ENCODE data around the gene IL37.

The IL37 gene

DNA sequence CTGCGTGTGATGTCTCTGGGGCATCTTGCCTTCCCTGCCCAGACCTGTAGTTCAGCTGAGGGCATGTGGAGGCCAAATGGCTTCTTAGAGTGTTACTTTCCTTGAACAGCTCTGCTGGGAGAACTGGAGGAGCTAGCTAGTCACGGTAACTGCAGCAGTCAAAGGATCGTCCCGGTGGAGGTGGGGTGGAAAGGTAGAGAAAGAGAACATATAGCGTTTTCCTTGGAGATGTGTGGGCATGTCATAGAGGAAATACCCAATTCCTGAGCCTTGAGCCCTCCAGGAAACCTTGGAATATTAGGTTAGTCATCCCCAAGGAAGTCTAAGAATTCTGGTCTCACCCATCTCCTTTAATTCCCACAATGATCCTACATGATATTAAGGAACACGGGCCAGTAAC, 33.5 kb upstream of the IL37 start:
- no peak overlapping the region for H3K4me3 ChIP-seq (ENCODE audit: insufficient read depth, low read depth, low read length, poor library complexity, severe bottlenecking)
- no peak for DNase-seq
- no peaks in the 10 kb centered on the region for H3K9me3 ChIP-seq (ENCODE audit: control insufficient read depth, low read length)
- no peak overlapping the region for H3K27ac ChIP-seq (ENCODE audit: insufficient read depth, low read length, poor library complexity, severe bottlenecking)
- H3K27me3 ChIP-seq (replicated peaks; ENCODE audit: control insufficient read depth, insufficient read depth, low read length, poor library complexity, severe bottlenecking), result no peaks in the 10 kb centered on the region
- H3K36me3 ChIP-seq (ENCODE audit: control insufficient read depth, insufficient read depth, low read length), result no peaks in the 10 kb centered on the region
- no peaks in the 10 kb centered on the region for H3K4me1 ChIP-seq (ENCODE audit: control insufficient read depth, insufficient read depth, low read length, poor library complexity, severe bottlenecking)

DNA sequence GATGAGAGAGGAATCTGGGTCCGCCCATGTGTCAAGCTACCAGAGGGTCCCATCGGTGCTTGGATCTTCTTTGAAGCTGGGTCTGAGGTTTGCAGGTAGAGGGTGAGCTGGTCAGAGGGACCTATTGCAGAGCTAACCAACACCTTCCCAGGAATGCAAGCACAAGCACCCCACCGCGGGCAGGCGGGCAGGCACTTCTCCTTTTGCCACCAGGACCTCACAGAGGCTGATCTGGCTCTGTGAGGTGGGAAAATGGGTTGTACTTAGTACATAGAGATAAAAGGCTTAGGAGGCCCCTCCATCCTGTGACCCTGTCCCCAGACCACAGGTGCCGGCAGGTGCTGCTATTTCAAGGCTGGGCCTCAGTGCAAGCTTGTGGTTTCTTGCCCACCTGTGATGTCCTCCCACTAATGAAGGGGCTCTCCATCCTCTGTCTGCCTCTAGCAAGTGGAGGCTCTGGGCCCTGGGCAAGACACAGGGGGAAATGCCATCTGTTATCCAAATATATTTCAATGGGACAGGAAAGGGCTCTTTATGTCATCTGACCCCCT, 31.4 kb upstream of the IL37 start:
- no peaks in the 10 kb centered on the region for H3K36me3 ChIP-seq (ENCODE audit: control insufficient read depth, insufficient read depth, low read length)
- H3K9me3 ChIP-seq (ENCODE audit: control insufficient read depth, low read length), result no peaks in the 10 kb centered on the region
- no peak overlapping the region for H3K27ac ChIP-seq (ENCODE audit: insufficient read depth, low read length, poor library complexity, severe bottlenecking)
- no peaks in the 10 kb centered on the region for H3K4me1 ChIP-seq (ENCODE audit: control insufficient read depth, insufficient read depth, low read length, poor library complexity, severe bottlenecking)
- DNase-seq, result no peak
- no peak overlapping the region for H3K4me3 ChIP-seq (ENCODE audit: insufficient read depth, low read depth, low read length, poor library complexity, severe bottlenecking)
- H3K27me3 ChIP-seq (replicated peaks; ENCODE audit: control insufficient read depth, insufficient read depth, low read length, poor library complexity, severe bottlenecking), result no peaks in the 10 kb centered on the region

DNA sequence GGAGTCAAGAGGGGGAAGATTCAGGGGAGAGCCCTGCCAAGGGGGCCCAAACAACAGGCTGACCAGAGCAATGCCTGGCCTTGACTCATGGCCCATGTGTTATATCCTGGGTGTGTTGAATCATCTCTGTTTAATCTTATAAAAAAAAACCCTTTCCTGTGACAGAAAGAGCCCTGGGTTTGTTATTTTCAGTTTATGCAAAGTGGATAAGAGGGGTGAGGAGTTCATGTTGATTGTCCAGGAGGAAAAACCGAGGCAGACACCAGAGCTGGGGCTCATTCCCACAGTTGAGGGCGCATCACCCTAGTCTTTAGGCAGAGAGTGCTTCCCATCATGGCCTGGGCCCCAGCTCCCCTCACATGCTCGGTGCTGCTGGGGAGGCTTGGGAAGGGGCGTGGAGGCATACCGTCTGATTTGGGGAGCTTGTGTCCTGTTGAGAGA, 30.9 kb upstream of the IL37 start:
- Histone ChIP-seq H3K4me3 (ENCODE audit: insufficient read depth, low read depth, low read length, poor library complexity, severe bottlenecking) (no peak overlapping the region), H3K27me3 (replicated peaks; ENCODE audit: control insufficient read depth, insufficient read depth, low read length, poor library complexity, severe bottlenecking) (no peaks in the 10 kb centered on the region), H3K27ac (ENCODE audit: insufficient read depth, low read length, poor library complexity, severe bottlenecking) (no peak overlapping the region), H3K36me3 (ENCODE audit: control insufficient read depth, insufficient read depth, low read length) (no peaks in the 10 kb centered on the region), H3K4me1 (ENCODE audit: control insufficient read depth, insufficient read depth, low read length, poor library complexity, severe bottlenecking) (no peaks in the 10 kb centered on the region), H3K9me3 (ENCODE audit: control insufficient read depth, low read length) (no peaks in the 10 kb centered on the region)
- DNase-seq, result no peak

DNA sequence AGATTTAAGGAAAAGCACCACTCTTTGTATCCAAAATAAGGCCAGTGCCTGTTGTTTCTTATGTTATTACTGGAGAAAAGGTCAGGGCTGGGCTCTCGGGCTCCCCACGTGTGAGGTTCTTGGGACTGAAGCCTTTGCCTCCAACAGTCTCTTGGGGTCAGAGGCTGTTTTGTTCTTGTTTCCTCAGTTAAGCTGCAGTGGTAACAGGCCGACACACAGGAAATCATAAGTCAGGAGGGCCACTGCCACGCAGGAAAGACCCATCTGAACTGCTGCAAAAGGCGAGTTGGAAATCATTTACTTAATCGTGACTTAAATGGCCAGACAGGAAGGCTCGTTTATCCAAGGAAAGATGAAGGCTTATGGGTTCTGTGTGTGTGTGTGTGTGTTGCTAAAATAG, 30.3 kb upstream of the IL37 start:
- no peaks in the 10 kb centered on the region for H3K9me3 ChIP-seq (ENCODE audit: control insufficient read depth, low read length)
- H3K27ac ChIP-seq (ENCODE audit: insufficient read depth, low read length, poor library complexity, severe bottlenecking), result no peak overlapping the region
- DNase-seq, result no peak
- H3K36me3 ChIP-seq (ENCODE audit: control insufficient read depth, insufficient read depth, low read length), result no peaks in the 10 kb centered on the region
- H3K4me1 ChIP-seq (ENCODE audit: control insufficient read depth, insufficient read depth, low read length, poor library complexity, severe bottlenecking), result no peaks in the 10 kb centered on the region
- no peaks in the 10 kb centered on the region for H3K27me3 ChIP-seq (replicated peaks; ENCODE audit: control insufficient read depth, insufficient read depth, low read length, poor library complexity, severe bottlenecking)
- H3K4me3 ChIP-seq (ENCODE audit: insufficient read depth, low read depth, low read length, poor library complexity, severe bottlenecking), result no peak overlapping the region

DNA sequence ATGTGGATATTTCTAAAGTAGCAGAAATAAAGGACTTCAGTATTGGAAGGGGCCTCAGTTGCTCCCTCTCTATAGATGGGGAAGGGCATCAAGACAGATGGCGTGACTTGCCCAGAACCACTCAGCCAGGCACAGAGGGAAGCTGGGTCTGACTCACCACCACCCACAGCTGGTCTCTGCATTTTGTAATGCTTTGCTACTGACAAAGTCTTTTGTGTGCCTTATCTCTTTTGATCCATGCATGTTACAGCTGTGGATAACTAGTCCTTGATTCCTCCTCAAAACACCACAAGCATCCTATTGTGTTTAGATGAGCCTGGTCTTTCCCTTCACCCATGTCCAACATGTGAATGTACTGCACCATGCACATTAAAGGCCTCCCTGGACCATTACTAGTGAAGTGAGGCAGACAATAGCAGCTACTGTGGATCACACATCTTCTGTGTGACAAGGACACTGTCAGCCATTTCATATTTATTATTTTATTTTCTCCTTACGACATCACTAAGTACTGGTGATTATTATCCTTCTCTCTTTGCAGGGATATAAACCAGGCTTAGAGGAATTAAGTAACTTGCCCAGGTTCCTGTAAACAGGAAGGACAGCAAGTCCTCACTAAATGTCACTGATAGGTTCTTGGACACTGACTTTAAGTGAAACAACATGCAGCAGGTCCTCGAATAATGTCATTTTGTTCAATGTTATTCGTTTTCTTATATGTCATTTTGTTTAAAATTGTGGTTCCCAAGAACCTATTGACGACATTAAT, 29.6 kb upstream of the IL37 start:
- no peak for DNase-seq
- Histone ChIP-seq H3K27ac (ENCODE audit: insufficient read depth, low read length, poor library complexity, severe bottlenecking) (no peak overlapping the region), H3K4me1 (ENCODE audit: control insufficient read depth, insufficient read depth, low read length, poor library complexity, severe bottlenecking) (no peaks in the 10 kb centered on the region), H3K9me3 (ENCODE audit: control insufficient read depth, low read length) (no peaks in the 10 kb centered on the region), H3K36me3 (ENCODE audit: control insufficient read depth, insufficient read depth, low read length) (no peaks in the 10 kb centered on the region), H3K27me3 (replicated peaks; ENCODE audit: control insufficient read depth, insufficient read depth, low read length, poor library complexity, severe bottlenecking) (no peaks in the 10 kb centered on the region), H3K4me3 (ENCODE audit: insufficient read depth, low read depth, low read length, poor library complexity, severe bottlenecking) (no peak overlapping the region)

DNA sequence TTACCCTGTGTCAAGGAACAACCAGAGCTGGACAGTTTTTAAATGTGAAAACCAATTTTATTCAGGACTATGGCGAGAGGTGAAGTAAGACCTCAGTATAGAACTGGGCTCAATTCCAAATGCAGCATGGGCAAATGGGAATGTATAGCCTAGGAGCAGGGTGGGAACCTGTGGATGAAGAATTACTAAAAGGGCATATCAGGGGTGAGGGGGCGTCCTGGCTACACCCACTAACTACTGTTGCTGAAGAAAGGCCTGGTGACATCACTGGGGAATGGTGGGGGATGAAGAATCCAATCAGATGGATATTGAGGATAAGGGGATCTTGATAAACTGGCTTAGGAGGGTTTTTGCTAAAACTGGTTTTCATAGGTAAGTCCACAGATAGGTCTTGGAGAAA, 27.3 kb upstream of the IL37 start:
- DNase-seq, result no peak
- H3K36me3 ChIP-seq (ENCODE audit: control insufficient read depth, insufficient read depth, low read length), result no peaks in the 10 kb centered on the region
- H3K27me3 ChIP-seq (replicated peaks; ENCODE audit: control insufficient read depth, insufficient read depth, low read length, poor library complexity, severe bottlenecking), result no peaks in the 10 kb centered on the region
- no peak overlapping the region for H3K4me3 ChIP-seq (ENCODE audit: insufficient read depth, low read depth, low read length, poor library complexity, severe bottlenecking)
- no peaks in the 10 kb centered on the region for H3K9me3 ChIP-seq (ENCODE audit: control insufficient read depth, low read length)
- H3K4me1 ChIP-seq (ENCODE audit: control insufficient read depth, insufficient read depth, low read length, poor library complexity, severe bottlenecking), result no peaks in the 10 kb centered on the region
- no peak overlapping the region for H3K27ac ChIP-seq (ENCODE audit: insufficient read depth, low read length, poor library complexity, severe bottlenecking)

DNA sequence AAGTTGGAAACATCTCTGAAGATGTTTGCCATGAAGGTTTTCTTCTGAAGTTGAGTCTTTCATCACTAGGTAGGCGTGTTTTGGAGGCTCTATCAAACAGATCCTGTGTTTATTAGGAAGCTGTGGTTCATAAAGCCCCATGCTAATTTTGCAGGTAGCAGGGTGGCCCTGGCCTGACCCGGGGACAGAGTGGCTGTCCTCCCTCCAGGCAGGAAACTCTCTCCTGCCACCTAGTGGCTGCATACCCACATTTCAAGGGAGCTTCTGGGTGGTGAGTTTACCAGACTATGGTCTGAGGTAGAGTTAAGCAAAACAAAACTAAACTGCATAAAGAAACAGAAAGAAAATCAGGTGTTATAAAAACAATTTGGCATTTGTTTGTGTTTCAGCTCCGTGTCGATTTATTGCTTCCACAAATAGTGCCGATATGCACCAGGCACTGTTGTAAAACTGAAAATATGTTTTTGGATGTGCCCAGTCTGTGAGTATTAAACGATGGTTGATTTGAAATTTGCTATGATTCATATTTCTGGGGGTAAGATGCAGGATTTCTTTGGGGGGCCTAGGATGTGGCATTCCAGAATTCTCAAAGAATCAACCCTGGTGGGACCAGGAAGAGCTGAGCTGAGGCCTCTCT, 26.0 kb upstream of the IL37 start:
- DNase-seq, result peak; percentile 29 to 45 (median 36)
- no peak overlapping the region for H3K4me3 ChIP-seq (ENCODE audit: insufficient read depth, low read depth, low read length, poor library complexity, severe bottlenecking)
- H3K36me3 ChIP-seq (ENCODE audit: control insufficient read depth, insufficient read depth, low read length), result no peaks in the 10 kb centered on the region
- H3K4me1 ChIP-seq (ENCODE audit: control insufficient read depth, insufficient read depth, low read length, poor library complexity, severe bottlenecking), result no peaks in the 10 kb centered on the region
- no peaks in the 10 kb centered on the region for H3K9me3 ChIP-seq (ENCODE audit: control insufficient read depth, low read length)
- H3K27me3 ChIP-seq (replicated peaks; ENCODE audit: control insufficient read depth, insufficient read depth, low read length, poor library complexity, severe bottlenecking), result no peaks in the 10 kb centered on the region
- H3K27ac ChIP-seq (ENCODE audit: insufficient read depth, low read length, poor library complexity, severe bottlenecking), result no peak overlapping the region

DNA sequence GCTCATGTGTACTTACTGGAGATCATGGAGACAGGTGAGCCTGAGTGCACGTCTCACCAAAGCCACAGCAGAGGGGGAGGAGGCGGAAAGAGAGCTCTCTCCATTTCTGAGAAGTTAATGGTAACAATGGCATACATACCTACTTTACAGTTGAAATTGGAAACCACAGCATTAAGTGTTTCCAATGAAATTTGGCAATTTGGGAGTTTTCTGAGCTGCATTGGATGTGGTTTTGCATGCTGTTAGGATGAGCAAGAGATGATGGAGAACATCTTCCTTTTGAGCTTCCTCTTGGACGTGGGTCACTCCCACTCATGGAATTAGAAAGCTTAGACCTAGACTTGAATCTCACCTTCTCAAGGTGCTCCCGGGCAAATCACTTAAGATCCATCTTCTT, 25.5 kb upstream of the IL37 start:
- no peak overlapping the region for H3K4me3 ChIP-seq (ENCODE audit: insufficient read depth, low read depth, low read length, poor library complexity, severe bottlenecking)
- no peaks in the 10 kb centered on the region for H3K27me3 ChIP-seq (replicated peaks; ENCODE audit: control insufficient read depth, insufficient read depth, low read length, poor library complexity, severe bottlenecking)
- no peak for DNase-seq
- no peaks in the 10 kb centered on the region for H3K36me3 ChIP-seq (ENCODE audit: control insufficient read depth, insufficient read depth, low read length)
- H3K9me3 ChIP-seq (ENCODE audit: control insufficient read depth, low read length), result no peaks in the 10 kb centered on the region
- no peaks in the 10 kb centered on the region for H3K4me1 ChIP-seq (ENCODE audit: control insufficient read depth, insufficient read depth, low read length, poor library complexity, severe bottlenecking)
- no peak overlapping the region for H3K27ac ChIP-seq (ENCODE audit: insufficient read depth, low read length, poor library complexity, severe bottlenecking)

DNA sequence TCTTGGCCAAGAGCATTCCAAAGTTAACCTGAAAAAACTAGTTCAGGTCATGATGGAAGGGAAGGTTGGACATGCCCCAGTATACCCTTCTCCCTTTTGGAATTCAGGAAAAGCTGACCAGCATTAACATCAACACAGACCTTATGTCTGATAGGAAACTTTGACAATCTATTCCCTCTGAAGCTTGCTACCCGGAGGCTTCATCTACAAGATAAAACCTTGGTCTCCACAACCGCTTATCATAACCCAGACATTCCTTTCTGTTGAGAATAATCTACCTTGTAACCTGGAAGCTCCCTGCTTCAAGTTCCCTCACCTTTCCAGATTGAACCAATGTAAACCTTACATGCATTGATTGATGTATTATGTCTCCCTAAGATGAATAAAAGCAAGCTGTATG, 24.7 kb upstream of the IL37 start:
- H3K9me3 ChIP-seq (ENCODE audit: control insufficient read depth, low read length), result no peaks in the 10 kb centered on the region
- no peaks in the 10 kb centered on the region for H3K36me3 ChIP-seq (ENCODE audit: control insufficient read depth, insufficient read depth, low read length)
- no peak overlapping the region for H3K4me3 ChIP-seq (ENCODE audit: insufficient read depth, low read depth, low read length, poor library complexity, severe bottlenecking)
- no peak overlapping the region for H3K27ac ChIP-seq (ENCODE audit: insufficient read depth, low read length, poor library complexity, severe bottlenecking)
- no peaks in the 10 kb centered on the region for H3K4me1 ChIP-seq (ENCODE audit: control insufficient read depth, insufficient read depth, low read length, poor library complexity, severe bottlenecking)
- H3K27me3 ChIP-seq (replicated peaks; ENCODE audit: control insufficient read depth, insufficient read depth, low read length, poor library complexity, severe bottlenecking), result no peaks in the 10 kb centered on the region
- DNase-seq, result no peak

DNA sequence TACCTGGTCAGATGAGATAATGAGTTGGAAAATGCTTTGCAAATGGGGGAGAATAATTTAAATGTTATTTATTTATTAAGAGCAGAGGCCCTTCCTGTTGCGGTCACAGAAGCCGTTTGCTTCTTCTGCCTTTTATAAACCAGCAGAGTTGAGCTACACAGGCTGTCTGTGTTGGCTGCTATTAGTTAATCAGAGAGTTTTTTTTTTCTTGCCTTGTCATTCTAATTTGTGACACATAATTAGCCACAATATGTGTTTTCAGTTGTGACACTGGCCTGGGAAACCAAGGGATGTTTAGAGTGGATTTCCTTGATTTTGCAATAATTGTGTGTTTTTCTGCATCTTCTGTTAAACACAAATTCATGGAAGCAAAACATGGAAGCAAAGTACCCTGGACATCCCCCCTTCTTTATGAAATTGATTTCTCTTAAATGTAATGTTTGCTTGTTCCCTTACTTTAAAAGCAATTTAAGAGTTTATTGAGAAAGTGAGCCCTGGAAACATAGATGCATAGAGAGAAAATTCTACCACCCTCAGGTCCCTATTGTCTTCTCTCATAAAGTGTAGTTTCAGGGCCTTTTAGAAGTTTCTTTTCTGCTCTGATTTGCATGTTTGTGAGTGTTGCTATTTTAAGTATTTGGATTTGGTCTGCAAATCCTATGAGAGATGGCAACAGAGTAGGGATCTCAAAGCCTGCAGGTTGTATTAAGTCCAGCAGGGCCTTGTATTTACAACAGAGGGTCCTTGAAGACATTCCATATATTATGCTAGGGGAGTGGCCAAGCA, 22.8 kb upstream of the IL37 start:
- no peaks in the 10 kb centered on the region for H3K4me1 ChIP-seq (ENCODE audit: control insufficient read depth, insufficient read depth, low read length, poor library complexity, severe bottlenecking)
- DNase-seq, result no peak
- no peaks in the 10 kb centered on the region for H3K27me3 ChIP-seq (replicated peaks; ENCODE audit: control insufficient read depth, insufficient read depth, low read length, poor library complexity, severe bottlenecking)
- H3K4me3 ChIP-seq (ENCODE audit: insufficient read depth, low read depth, low read length, poor library complexity, severe bottlenecking), result no peak overlapping the region
- no peak overlapping the region for H3K27ac ChIP-seq (ENCODE audit: insufficient read depth, low read length, poor library complexity, severe bottlenecking)
- no peaks in the 10 kb centered on the region for H3K36me3 ChIP-seq (ENCODE audit: control insufficient read depth, insufficient read depth, low read length)
- no peaks in the 10 kb centered on the region for H3K9me3 ChIP-seq (ENCODE audit: control insufficient read depth, low read length)

All from effector memory CD4-positive, alpha-beta T cell (primary cell).